Mesodermal cell (in vitro differentiated cells): Measurements from ENCODE around the gene OR51A2.

ENCODE experiments used
- H3K27ac ChIP-seq: 2 replicates; pipeline ENCODE4 v1.7.0; 2013; ENCODE audit warnings: mild to moderate bottlenecking, low read depth, low read length, moderate library complexity; ENCODE audit not compliant: severe bottlenecking
- H3K36me3 ChIP-seq: 2 replicates; pipeline ENCODE4 v1.7.1; 2013; ENCODE audit warnings: mild to moderate bottlenecking, low read length, moderate library complexity; ENCODE audit not compliant: control insufficient read depth, insufficient read depth
- H3K4me1 ChIP-seq: one replicate; pipeline ENCODE4 v1.7.1; 2013; ENCODE audit warnings: mild to moderate bottlenecking, low read length; ENCODE audit not compliant: insufficient read depth, control insufficient read depth, poor library complexity, severe bottlenecking
- H3K4me3 ChIP-seq: 2 replicates; pipeline ENCODE4 v1.7.0; 2013; ENCODE audit warnings: low read length, control low read depth, mild to moderate bottlenecking; ENCODE audit not compliant: insufficient read depth, poor library complexity, severe bottlenecking; ENCODE audit errors: extremely low read depth
- H3K9me3 ChIP-seq: 2 replicates; pipeline ENCODE4 v1.7.1; 2013; ENCODE audit warnings: mild to moderate bottlenecking, low read length, moderate library complexity; ENCODE audit not compliant: control insufficient read depth
- WGBS, 2 experiments: methylation state at CpG; one replicate each; pipeline ENCODE4 v1.1.5; 2013; ENCODE audit warnings: missing lambda C conversion rate in 2 of 2; ENCODE audit not compliant: insufficient coverage in 2 of 2; 5-methylcytosine and 5-hydroxymethylcytosine counted together

The OR51A2 gene

GRCh38 chr11:4947505-4947904 is 8.0 kb downstream of the OR51A2 start, which contains the start of gene OR51A4:
OR51A4 (minus strand) TSS chr11:4947605; CDS start chr11:4947100, 505 bp downstream.
- Histone ChIP-seq H3K4me1 (no peaks in the 10 kb centered on the region), H3K27ac (no peak within 1 kb of the TSS), H3K9me3 (no peaks in the 10 kb centered on the region), H3K36me3 (no peaks in the 10 kb centered on the region), H3K4me3 (no peak within 1 kb of the TSS)

GRCh38 chr11:4936745-4937144 is 18.8 kb downstream of the OR51A2 start:
- Histone ChIP-seq H3K4me1 (no peaks in the 10 kb centered on the region), H3K27ac (no peak overlapping the region), H3K36me3 (no peaks in the 10 kb centered on the region), H3K4me3 (no peak overlapping the region), H3K9me3 (no peaks in the 10 kb centered on the region)
- no CpG with 5 or more reads among the region's 3 CpGs for WGBS, 2 experiments

- WGBS, 2 experiments = 83 to 87% methylated on average over 3 to 4 of the region's 4 CpGs
- no peaks in the 10 kb centered on the region for H3K4me1 ChIP-seq
- H3K9me3 ChIP-seq = no peaks in the 10 kb centered on the region
- H3K27ac ChIP-seq = no peak overlapping the region
- no peaks in the 10 kb centered on the region for H3K36me3 ChIP-seq
- no peak overlapping the region for H3K4me3 ChIP-seq
Observed at GRCh38 chr11:4932751-4933150, 22.8 kb downstream of the OR51A2 start.

- H3K27ac ChIP-seq = no peak overlapping the region
- no peaks in the 10 kb centered on the region for H3K36me3 ChIP-seq
- no peak overlapping the region for H3K4me3 ChIP-seq
- no peaks in the 10 kb centered on the region for H3K9me3 ChIP-seq
- no peaks in the 10 kb centered on the region for H3K4me1 ChIP-seq
Observed at GRCh38 chr11:4926608-4927007, 28.9 kb downstream of the OR51A2 start.

GRCh38 chr11:4924239-4924638 is 31.3 kb downstream of the OR51A2 start, which contains the start of gene OR51G1:
OR51G1 (minus strand) TSS chr11:4924339; CDS start chr11:4924339, 0 bp downstream.
- Histone ChIP-seq H3K4me1 (no peaks in the 10 kb centered on the region), H3K27ac (no peak within 1 kb of the TSS), H3K9me3 (no peaks in the 10 kb centered on the region), H3K36me3 (no peaks in the 10 kb centered on the region), H3K4me3 (no peak within 1 kb of the TSS)
- 73 to 83% methylated on average over 1 of the region's 1 CpG for WGBS, 2 experiments

GRCh38 chr11:4922304-4922703 is 33.2 kb downstream of the OR51A2 start:
- Histone ChIP-seq H3K36me3 (no peaks in the 10 kb centered on the region), H3K4me1 (no peaks in the 10 kb centered on the region), H3K27ac (no peak overlapping the region), H3K9me3 (no peaks in the 10 kb centered on the region), H3K4me3 (no peak overlapping the region)
- no CpG with 5 or more reads among the region's 1 CpG for WGBS, 2 experiments

GRCh38 chr11:4921796-4922195 is 33.7 kb downstream of the OR51A2 start:
- H3K27ac ChIP-seq = no peak overlapping the region
- H3K4me3 ChIP-seq = no peak overlapping the region
- H3K9me3 ChIP-seq = no peaks in the 10 kb centered on the region
- H3K36me3 ChIP-seq = no peaks in the 10 kb centered on the region
- H3K4me1 ChIP-seq = no peaks in the 10 kb centered on the region
- no CpG with 5 or more reads among the region's 1 CpG for WGBS, 2 experiments

- no peaks in the 10 kb centered on the region for H3K36me3 ChIP-seq
- no peaks in the 10 kb centered on the region for H3K9me3 ChIP-seq
- H3K4me3 ChIP-seq = no peak within 1 kb of the TSS
- 64 to 89% methylated on average over 2 to 3 of the region's 4 CpGs for WGBS, 2 experiments
- no peaks in the 10 kb centered on the region for H3K4me1 ChIP-seq
- H3K27ac ChIP-seq = no peak within 1 kb of the TSS
Observed at GRCh38 chr11:4919250-4919649, 36.3 kb downstream of the OR51A2 start, which contains the start of gene OR51G2. OR51G2 (minus strand) TSS chr11:4919350; CDS start chr11:4915663, 3,687 bp downstream.

GRCh38 chr11:4916581-4916980 is 38.9 kb downstream of the OR51A2 start:
- no peaks in the 10 kb centered on the region for H3K9me3 ChIP-seq
- no peaks in the 10 kb centered on the region for H3K4me1 ChIP-seq
- no peaks in the 10 kb centered on the region for H3K36me3 ChIP-seq
- no peak overlapping the region for H3K27ac ChIP-seq
- no peak overlapping the region for H3K4me3 ChIP-seq
